HG03196 (cell line): ENCODE data around the gene SLCO1A2.
"Not testable (repeated sequence)": the region's sequence is repeated elsewhere in the genome, so short reads cannot be mapped to it uniquely, and the experiment has no call there.

ENCODE experiments used
- ATAC-seq: cut with Tn5 transposase; IDR thresholded peaks from one replicate; pipeline ENCODE4 v1.9.1; 2021; ENCODE audit not compliant: unreplicated experiment

The SLCO1A2 gene, protein sequence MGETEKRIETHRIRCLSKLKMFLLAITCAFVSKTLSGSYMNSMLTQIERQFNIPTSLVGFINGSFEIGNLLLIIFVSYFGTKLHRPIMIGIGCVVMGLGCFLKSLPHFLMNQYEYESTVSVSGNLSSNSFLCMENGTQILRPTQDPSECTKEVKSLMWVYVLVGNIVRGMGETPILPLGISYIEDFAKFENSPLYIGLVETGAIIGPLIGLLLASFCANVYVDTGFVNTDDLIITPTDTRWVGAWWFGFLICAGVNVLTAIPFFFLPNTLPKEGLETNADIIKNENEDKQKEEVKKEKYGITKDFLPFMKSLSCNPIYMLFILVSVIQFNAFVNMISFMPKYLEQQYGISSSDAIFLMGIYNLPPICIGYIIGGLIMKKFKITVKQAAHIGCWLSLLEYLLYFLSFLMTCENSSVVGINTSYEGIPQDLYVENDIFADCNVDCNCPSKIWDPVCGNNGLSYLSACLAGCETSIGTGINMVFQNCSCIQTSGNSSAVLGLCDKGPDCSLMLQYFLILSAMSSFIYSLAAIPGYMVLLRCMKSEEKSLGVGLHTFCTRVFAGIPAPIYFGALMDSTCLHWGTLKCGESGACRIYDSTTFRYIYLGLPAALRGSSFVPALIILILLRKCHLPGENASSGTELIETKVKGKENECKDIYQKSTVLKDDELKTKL

DNA sequence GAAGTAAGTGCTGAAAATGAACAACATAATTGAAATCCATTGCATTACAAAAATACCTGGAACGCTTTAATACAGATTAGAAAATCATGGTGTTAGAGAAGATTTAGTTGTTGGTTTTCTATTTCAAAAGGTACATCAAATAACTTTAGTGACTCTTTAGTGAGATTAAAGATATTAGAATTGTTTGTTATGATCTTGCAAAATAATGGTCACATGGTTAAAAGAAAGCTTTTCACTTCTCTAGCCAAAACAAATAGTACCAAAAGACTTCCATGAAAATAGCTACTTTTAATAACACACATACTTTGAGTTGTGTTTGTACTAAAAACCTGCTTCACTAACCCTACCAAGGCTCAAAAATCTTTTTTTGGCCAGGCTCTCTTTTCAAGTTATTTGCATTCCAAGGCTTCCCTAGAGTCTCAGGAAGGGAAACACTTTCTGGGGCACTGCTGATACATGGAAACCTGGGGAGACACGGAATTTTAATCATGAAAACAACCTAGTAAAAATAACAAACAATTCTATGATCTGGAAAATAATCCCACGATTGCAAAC, at the start of gene SLCO1A2:
Gene SLCO1A2, minus strand, starts transcription at position 147 of the 555 bp plus-strand sequence. CDS start 270 bp downstream, outside the sequence.
- ATAC-seq, result no peak

DNA sequence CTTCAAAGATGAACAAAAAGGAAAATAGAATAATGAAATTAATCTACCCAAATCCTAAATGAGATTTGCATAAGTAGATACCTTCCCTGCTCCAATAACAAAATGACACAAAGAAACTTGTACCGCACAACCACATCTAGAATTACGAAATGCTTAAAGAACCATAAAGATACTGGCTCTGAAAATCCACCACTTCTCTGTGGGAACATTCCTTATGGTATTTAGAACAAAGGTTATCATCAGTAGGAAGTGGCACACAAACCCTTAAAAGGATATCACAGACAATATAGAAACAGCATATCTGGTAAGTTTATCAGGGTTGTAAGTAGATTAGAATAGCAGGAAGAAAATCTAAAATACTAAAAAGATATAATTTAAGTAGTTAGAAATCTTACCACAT, 49.5 kb upstream of the SLCO1A2 start:
- no peak for ATAC-seq

DNA sequence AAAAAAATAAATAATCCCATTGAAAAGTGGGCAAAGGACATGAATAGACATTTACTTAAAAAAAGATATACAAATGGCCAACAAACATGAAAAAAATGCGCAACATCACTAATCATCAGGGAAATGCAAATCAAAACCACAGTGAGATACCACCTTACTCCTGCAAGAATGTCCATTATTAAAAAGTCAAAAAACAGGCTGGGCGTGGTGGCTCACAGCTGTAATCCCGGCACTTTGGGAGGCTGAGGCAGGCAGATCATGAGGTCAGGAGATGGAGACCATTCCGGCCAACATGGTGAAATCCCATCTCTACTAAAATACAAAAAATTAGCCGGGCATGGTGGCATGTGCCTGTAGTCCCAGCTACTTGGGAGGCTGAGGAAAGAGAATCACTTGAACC, 46.6 kb upstream of the SLCO1A2 start:
- ATAC-seq, result not testable (repeated sequence)

DNA sequence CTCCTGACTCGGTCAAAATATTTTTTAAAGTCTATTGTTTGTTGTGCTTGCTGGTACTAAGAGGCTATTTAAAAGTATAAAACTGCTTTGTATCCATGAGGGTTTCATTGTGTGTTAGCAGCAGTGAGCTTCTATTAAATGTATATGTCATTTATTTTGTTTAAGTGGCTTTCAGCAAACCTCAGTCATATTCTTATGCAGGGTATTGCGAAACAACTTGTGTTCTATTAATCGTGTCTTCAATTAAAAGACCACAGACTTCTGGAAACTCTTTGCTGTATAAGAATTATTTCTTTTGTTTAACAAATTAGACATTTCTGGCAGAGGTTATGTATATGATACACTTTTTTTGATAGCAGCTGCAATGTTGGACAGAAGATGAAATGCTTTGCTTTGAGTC, 44.5 kb upstream of the SLCO1A2 start:
- no peak for ATAC-seq

DNA sequence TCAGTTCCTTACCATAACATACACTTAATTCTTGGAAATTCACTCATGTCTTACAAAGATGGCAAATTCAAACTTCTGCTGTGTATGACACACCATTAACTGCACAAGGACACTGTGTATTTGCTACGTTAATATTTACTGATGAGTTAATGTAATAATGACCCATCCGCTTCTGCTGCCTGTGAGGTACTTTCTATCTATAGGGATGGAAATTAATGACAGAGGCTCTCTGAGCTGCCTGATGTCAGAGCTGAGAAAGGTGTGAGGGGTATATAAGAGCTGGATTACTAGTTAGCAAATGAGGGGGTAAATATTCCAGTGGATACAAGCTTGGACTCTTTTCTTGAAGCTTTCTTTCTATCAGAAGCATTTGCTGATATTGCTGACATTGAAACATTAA, 37.9 kb upstream of the SLCO1A2 start, which contains the start of gene IAPP:
Gene IAPP, plus strand, starts transcription at position 301 of the 400 bp plus-strand sequence. CDS start 450 bp downstream, outside the sequence.
- no peak for ATAC-seq

DNA sequence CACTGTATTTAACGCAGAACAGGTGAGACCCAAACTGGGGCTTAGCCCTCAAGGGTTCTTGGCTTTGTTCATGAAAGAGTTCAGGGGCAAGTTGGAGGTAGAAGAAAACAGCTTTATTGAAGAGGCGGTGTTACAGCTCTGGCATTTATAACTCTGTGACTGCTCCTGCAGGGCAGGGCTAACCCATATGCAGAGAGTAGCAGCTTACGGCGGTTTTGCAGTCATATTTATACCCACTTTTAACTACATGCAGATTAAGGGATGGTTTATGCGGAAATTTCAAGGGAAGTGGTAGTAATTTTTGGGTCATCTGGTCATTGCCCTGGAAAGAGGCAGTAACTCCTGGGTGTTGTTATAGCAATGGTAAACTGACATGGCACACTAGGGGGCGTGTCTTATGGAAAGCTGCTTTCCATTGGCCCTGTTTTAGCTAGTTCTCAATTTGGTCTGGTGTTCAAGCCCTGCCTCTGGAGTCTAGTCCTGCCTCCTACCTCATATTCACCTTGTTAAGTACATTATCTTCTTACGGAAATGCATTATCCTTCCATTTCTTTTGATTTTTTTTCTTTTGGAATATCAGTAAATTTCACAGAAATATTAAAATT, 36.2 kb upstream of the SLCO1A2 start:
- ATAC-seq, result no peak

DNA sequence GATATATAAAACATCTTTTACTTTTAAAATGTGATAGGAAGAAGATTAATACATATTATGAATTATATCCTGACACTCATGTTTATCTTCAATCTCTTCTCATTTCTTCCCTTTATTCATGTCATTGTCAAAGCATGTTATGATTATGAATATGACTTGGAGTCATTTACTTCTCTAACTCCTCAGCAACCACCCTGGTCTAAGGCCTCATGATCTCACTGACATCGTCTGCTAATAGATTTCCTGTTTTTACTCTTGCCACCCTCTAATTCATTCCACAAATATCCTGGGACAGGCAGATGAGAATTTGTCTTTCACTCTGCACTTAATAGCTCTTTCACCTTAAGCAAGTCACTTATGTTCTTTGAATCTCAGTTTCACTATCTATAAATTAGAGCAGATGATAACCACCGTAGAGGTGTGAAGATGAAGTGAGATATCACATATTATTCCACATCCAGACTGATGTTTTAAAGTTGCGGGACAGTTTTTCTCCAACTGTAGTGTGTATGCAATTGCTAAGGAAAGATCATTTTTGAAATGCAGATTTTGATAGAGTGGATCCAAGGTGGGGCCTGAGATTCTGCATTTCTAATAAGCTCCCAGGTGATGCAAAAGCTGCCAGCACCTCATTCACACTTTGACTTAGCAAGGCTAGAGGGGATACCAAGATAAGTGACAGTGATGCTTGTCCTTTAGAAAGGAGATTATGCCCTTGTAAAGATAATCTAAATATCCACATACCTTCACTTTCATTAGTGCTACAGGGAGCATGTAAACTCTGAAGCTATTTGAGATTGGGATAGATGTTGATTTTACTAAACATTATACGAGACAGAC, 34.6 kb upstream of the SLCO1A2 start:
- ATAC-seq, result no peak

DNA sequence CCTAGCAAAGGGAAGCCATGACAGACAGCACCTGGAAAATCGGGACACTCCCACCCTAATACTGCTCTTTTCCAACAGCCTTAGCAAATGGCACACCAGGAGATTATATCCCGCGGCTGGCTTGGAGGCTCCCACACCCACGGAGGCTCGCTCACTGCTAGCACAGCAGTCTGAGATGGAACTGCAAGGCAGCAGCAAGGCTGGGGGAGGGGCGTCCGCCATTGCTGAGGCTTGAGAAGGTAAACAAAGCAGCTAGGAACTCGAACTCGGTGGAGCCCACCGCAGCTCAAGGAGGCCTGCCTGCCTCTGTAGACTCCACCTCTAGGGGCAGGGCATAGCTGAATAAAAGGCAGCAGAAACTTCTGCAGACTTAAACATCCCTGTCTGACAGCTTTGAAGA, 25.9 kb upstream of the SLCO1A2 start:
- ATAC-seq, result not testable (repeated sequence)

DNA sequence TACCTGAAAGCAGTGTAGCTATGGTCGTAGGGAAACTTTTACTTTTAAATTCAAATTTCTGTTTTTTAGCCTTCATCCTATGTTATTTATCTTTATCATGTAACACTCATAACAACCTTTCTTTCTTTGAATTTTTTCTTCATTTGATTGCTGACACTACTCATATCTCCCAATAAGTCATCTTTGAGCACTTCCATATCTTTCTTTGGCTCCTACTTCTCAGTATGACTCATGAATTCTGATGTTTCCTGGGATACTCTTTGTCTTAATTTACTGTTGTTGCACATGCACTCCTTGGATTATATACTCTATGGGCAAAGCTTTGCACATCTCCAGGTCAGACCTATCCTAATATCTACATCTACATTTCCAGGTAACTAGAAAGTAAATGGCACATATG, 19.9 kb upstream of the SLCO1A2 start:
- ATAC-seq, result no peak

DNA sequence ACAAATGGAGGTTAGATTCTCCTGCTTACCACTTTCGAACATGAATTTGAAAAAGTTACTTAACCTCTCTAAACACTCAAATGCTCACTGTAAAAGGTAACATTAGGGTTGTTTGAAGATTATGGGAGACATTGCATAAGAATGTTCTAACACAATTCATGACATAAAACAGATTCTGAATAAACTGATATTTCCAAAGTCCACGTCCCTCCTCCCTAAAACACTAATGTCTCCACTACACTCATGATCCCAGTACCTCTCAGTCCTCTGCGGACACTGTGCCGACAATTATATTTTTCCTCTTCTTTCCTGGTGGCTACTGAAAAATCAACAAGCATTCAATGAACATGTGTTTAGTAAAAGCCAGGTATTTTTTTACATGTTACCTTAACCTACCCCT, 19.2 kb upstream of the SLCO1A2 start:
- ATAC-seq, result no peak

DNA sequence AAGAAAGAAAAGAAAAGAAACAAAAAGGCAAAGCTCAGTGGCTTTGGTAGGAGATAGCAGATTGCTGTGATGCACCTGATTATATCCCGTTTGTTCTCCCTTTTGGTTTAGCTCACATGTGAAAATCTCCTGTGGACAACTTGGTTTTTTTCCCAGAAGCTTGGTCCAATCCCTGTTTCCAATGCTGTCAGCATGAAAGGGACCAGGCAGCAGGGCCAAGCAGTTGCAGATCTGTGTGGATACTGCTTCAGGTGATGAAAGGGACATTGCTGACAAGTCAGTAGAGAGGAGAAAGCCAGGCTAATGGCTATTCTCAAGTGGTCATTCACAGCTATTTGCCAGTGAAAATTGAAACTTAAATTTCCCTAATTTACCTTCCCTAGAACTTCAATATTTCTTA, 18.8 kb upstream of the SLCO1A2 start:
- no peak for ATAC-seq

DNA sequence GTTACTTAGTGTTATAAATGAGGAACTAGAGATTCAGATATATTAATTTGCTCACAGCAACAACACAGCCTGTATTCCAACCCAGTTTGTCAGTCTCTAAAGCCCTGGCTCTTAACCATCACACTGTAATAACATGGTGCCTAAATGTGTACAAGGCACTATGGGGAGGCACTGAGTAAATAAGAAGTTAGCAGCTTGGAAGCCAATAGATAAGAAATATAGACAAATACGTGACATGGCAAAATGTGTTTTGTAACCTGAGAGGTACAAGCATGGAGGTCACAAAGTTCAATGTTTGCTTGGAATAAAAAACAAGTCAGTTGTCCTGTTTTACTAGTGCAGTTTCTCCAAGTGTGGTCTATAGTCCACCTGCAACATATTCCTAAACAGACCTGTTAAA, 16.3 kb upstream of the SLCO1A2 start:
- ATAC-seq, result no peak

DNA sequence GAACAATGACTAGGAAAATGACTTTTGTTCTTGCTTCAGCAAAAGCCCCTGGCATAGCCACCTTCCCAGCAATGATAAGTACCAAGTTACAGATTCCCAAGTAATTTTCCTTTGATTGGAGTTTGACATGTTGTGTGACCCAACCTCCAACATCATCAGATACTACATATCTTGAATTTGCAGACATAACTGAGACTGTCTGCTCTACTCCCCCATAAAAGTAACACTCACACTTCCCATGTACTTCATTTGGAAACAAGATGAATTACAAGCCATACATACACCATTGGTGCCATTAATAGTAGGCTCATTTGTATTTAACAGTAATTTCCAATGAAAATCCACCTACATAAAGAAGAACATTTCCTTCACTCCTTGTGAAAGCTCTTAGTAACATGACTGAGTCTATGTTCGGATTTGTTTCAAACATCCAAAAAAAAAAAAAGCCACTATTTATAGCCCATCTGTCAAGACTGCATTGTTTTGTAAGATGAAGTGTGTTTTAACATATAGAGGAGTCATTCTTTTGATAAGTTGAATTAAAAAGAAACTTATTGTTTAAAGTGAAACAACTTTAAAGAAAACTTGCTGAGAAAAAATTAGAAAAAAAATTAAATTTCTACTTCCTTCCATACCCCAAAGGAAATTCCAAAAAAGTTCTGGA, 12.0 kb upstream of the SLCO1A2 start:
- no peak for ATAC-seq

DNA sequence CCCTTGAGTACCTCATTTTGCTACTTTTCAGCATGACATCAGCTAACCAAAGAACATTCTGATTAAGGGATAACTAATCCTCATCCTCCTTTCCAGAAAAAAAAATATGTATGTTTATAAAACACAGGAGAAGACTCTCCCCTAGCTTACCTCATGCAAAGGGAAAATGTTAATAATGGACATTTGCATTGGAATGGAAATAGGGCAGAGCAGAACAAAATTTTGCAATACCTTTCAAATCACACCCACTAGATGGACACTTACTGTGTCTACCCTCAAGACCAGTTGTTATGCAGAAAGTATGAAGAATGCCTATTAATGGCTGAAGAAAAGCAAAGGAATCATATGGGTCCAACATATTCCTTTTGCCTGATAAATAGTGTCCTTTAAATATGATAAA, 8.9 kb upstream of the SLCO1A2 start:
- ATAC-seq, result no peak

DNA sequence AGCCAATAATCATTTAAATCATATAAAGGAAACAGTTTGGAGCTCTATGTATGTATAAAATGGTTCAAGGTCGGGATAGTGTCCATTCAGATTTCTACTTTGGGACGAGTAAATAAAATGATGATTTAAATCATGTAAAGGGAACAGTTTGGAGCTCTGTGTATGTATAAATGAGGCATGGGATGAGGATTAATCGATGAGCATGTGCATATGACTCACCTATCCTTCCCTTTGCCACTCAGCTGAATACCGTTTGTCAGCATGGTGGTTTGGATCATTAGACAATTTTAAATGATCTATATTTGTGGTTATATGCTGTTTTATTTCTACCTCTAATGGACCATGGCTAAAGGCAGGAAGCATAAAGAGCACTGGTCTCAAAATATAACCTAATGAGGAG, 7.1 kb upstream of the SLCO1A2 start:
- ATAC-seq, result no peak

DNA sequence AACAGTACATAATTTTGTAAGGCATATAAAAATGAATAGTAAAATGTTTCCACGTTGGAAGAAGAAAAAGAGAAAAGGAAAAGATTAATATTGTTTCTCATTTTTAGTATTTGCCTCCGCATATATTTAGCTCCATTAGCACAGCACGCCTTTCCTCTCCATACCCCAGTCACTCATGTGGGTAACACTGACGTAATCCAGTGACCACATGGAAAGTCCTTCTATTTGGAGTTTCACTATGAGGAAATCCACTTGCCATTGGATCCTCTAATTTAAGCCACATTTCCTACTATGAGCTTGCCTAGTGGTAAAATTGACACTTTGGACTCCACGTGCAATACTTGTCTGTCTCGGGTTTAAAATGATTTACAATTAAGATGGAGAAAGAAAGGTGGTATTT, 5.7 kb upstream of the SLCO1A2 start:
- no peak for ATAC-seq

DNA sequence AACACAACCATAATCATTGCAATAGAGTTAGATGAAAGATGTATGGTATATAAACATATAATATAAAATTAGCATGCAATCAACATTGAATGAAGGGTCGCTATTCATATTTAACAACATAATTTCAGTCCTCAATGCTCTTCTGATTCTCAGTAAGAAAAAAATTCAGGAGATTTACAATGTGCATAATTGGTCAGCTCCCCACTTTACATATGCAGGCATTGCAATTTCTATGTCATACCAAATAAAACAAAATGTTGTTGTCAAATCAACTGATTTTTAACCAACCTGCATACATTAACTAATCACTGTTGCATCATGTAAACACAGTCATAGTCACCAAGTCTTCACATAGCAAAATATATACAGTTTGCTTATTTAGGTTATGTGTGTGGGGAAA, 5.2 kb upstream of the SLCO1A2 start:
- no peak for ATAC-seq

DNA sequence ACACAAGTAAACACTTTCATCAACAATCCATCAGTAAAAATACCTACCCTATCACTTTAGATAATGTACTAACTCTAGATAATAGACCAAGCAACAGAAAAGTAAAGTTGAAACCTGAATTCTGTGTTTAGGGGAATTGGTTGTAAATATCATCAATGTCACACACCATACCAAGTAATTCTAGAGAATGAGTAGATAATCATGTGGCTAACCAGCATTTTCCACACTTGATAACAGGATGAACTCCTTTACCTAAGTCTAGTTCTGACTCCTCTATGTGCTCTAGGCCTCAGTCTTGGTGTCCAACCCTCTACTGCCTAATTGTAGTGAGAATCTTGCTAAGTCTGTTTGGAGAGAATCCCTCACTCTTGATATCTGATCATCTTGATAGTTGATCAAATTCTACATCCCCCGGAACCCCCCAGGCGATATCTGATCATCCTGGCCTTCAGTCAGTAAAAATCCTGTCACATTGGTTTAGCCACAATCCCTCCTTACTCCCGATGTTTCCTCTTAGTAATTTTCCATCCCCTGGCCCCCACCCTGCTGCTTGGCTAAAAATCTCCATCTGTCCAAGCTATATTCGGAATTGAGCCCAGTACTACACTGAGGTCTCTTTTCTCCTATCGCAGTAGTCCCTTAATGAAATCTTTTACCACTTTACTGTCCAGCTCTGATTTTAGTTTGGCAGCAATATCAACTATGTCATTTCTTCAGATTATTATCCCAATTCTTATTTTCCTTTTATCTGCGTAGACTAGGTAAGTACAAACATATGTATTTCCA, 3.4 kb upstream of the SLCO1A2 start:
- no peak for ATAC-seq

DNA sequence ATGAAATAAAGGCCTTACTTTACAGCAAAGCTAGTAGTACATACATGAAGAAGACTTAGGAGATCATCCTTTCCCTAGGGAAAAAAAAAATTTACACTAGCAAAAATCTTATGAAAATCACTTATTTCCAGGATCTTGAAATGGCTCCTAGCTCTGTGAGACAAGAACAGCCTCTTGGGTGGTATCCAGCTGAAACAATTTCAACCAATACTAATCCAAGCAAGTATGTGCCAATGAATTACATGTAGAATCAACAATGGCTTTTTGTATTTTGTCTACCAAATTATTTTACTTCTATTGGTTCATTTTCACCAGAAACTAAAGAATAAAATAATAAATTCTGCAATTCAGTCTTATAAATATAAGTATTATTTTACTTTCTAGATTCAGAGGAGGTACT, 2.7 kb upstream of the SLCO1A2 start:
- no peak for ATAC-seq

DNA sequence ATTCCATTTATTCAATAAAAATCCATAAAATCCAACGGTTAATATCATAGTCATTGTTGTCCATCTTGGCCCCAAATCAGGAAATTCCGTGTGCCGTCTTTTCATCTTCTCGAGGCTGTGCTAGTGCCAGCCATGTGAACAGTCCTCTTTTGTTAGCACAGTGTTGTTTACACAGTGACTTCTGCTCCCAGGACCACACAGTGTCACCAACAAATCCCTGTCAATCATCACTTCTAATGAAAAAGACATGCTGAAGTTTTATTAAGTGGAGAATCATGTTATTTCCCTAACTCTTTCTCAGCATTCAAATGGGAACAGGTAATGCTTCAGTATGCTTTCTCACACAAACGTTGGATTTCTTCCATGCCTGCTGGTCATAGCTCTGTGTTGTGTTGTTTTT, 1.9 kb upstream of the SLCO1A2 start:
- ATAC-seq, result no peak
